GM15510 (cell line): ENCODE results near the gene DNAJB12.

Experiments used
- POLR2A ChIP-seq: IDR thresholded peaks from 3 replicates; pipeline ENCODE4 v1.6.1; 2011; ENCODE audit warnings: borderline replicate concordance; ENCODE audit not compliant: insufficient read length; ENCODE audit errors: extremely low read depth

Gene DNAJB12

GRCh38 chr10:72295330-72295910, 59.3 kb downstream of the DNAJB12 start:
- no peak for TF ChIP-seq POLR2A

GRCh38 chr10:72292223-72292691, 62.5 kb downstream of the DNAJB12 start:
- no peak for TF ChIP-seq POLR2A

- no peak for TF ChIP-seq POLR2A
Measured at GRCh38 chr10:72291019-72291532, 63.6 kb downstream of the DNAJB12 start.

GRCh38 chr10:72285972-72286521, 68.7 kb downstream of the DNAJB12 start:
- no peak for TF ChIP-seq POLR2A

GRCh38 chr10:72283131-72283530, 71.6 kb downstream of the DNAJB12 start:
- no peak for TF ChIP-seq POLR2A
